GM12878 (cell line): Measurements from ENCODE around the gene ABHD2. TPM values are rescaled to one million over a fixed set of nuclear protein-coding genes. Genes with fewer than 3 reads are reported as not detected.
"Not testable (repeated sequence)": the region's sequence is repeated elsewhere in the genome, so short reads cannot be mapped to it uniquely, and the experiment has no call there.

Experiments
- ATAC-seq: fragments of 200-7000 bp; cut with Tn5 transposase; 3 replicates; pipeline ENCODE4 v1.9.1; 2020; ENCODE audit warnings: mild to moderate bottlenecking, moderate library complexity
- BruUV-seq: library from RNA; stranded (reverse); fragments of 400-500 nt; replicated peaks from 2 replicates; lab custom pipeline; 2021; lab: Mats Ljungman, UMichigan
- CTCF ChIA-PET: fragments of 300-600 bp; sonication (Branson Sonifier 250); formaldehyde crosslinking; extraction: SDS; loops from one replicate; lab custom pipeline; 2021; ENCODE audit warnings: inconsistent platforms; lab: Yijun Ruan, JAX
- POLR2A ChIA-PET: fragments of 350-600 bp; formaldehyde crosslinking; extraction: SDS; loops from one replicate; lab custom pipeline; 2021; ENCODE audit warnings: inconsistent platforms; lab: Charles Lee
- RAD21 ChIA-PET: fragments of 300-600 bp; sonication (Branson Sonifier 250); formaldehyde crosslinking; loops from one replicate; lab custom pipeline; 2023; ENCODE audit warnings: antibody characterized with exemption; ENCODE audit not compliant: unreplicated experiment; lab: Charles Lee
- SMC1A ChIA-PET: fragments of 300-600 bp; sonication (Branson Sonifier 250); formaldehyde crosslinking; loops from one replicate; lab custom pipeline; 2023; ENCODE audit not compliant: unreplicated experiment, uncharacterized antibody; lab: Charles Lee
- DNase-seq: peaks from one replicate; pipeline ENCODE4 v3.0.0-alpha.2; 2011; ENCODE audit warnings: low read depth, low spot score
- FAIRE-seq: peaks from 3 replicates; lab custom pipeline; 2011; peaks lifted over from hg19 to GRCh38; lab: Jason Lieb, UNC
- H2AFZ ChIP-seq: 2 replicates; pipeline ENCODE4 v1.6.0; 2011; ENCODE audit warnings: low read depth, low read length, control low read depth; ENCODE audit not compliant: control insufficient read depth
- H3K27ac ChIP-seq: 2 replicates; pipeline ENCODE4 v1.5.1; 2011; ENCODE audit warnings: control low read depth; ENCODE audit not compliant: control insufficient read depth, insufficient read depth
- H3K27me3 ChIP-seq, 2 experiments: replicated peaks in 1 of 2; 2 replicates each; pipeline versions ENCODE4 v1.6.0 to v1.6.1; 2011; ENCODE audit warnings: low read length in 1 of 2; ENCODE audit not compliant: control insufficient read depth in 2 of 2, insufficient read depth in 2 of 2
- H3K36me3 ChIP-seq, 2 experiments: 2 replicates each; pipeline ENCODE4 v1.5.1; 2011; ENCODE audit warnings: low read length in 1 of 2; ENCODE audit not compliant: control insufficient read depth in 2 of 2, insufficient read depth in 2 of 2
- H3K4me1 ChIP-seq: 2 replicates; pipeline ENCODE4 v1.6.1; 2011; ENCODE audit warnings: mild to moderate bottlenecking, low read length, moderate library complexity, mixed read lengths; ENCODE audit not compliant: control insufficient read depth, insufficient read depth
- H3K4me2 ChIP-seq: 2 replicates; pipeline ENCODE4 v1.6.0; 2011; ENCODE audit warnings: control low read depth; ENCODE audit not compliant: control insufficient read depth, insufficient read depth
- H3K4me3 ChIP-seq: fragments of 200-600 bp; sonication (generic); 2 replicates; pipeline ENCODE4 v1.5.1; 2016
- H3K79me2 ChIP-seq: 2 replicates; pipeline ENCODE4 v1.6.0; 2011; ENCODE audit warnings: low read length; ENCODE audit not compliant: control insufficient read depth, insufficient read depth
- H3K9ac ChIP-seq: 2 replicates; pipeline ENCODE4 v1.8.0; 2011; ENCODE audit warnings: low read length, control low read depth, mixed read lengths; ENCODE audit not compliant: control insufficient read depth, insufficient read depth
- H3K9me3 ChIP-seq: replicated peaks from 3 replicates; pipeline ENCODE4 v1.5.1; 2011; ENCODE audit warnings: mild to moderate bottlenecking, low read length; ENCODE audit not compliant: control insufficient read depth, insufficient read depth
- H4K20me1 ChIP-seq: 2 replicates; pipeline ENCODE4 v1.6.0; 2011; ENCODE audit not compliant: control insufficient read depth, insufficient read depth
- BACH1 ChIP-seq: fragments of 450-650 bp; IDR thresholded peaks from 2 replicates; pipeline ENCODE4 v1.6.1; 2017; ENCODE audit warnings: mild to moderate bottlenecking, borderline replicate concordance
- CHD1 ChIP-seq: IDR thresholded peaks from 2 replicates; pipeline ENCODE4 v1.6.1; 2012; ENCODE audit warnings: low read depth, low read length, improper control_type of control experiment
- CHD4 ChIP-seq: fragments of 200-600 bp; sonication (generic); IDR thresholded peaks from 2 replicates; pipeline ENCODE4 v1.6.1; 2016; ENCODE audit warnings: mild to moderate bottlenecking
- IKZF2 ChIP-seq, 2 experiments: fragments of 450-650 bp; IDR thresholded peaks; 2 replicates each; pipeline ENCODE4 v1.6.1; 2017; ENCODE audit warnings: mild to moderate bottlenecking in 2 of 2, moderate library complexity in 2 of 2
- LARP7 ChIP-seq: fragments of 450-650 bp; IDR thresholded peaks from 2 replicates; pipeline ENCODE4 v1.6.1; 2017; ENCODE audit warnings: mild to moderate bottlenecking
- POLR2AphosphoS2 ChIP-seq: IDR thresholded peaks from 2 replicates; pipeline ENCODE4 v1.6.1; 2011; ENCODE audit warnings: low read depth, mild to moderate bottlenecking, low read length, improper control_type of control experiment, moderate library complexity
- SMARCA5 ChIP-seq: fragments of 450-650 bp; IDR thresholded peaks from 2 replicates; pipeline ENCODE4 v1.6.1; 2017; ENCODE audit warnings: mild to moderate bottlenecking
- ZNF217 ChIP-seq: fragments of 450-650 bp; IDR thresholded peaks from 2 replicates; pipeline ENCODE4 v1.6.1; 2017; ENCODE audit warnings: antibody characterized with exemption, mild to moderate bottlenecking
- WGBS: methylation state at CpG from one replicate; pipeline ENCODE4 v1.1.6; 2016; ENCODE audit warnings: low lambda C conversion rate; ENCODE audit not compliant: insufficient replicate concordance, insufficient coverage; ENCODE audit errors: missing lambda C conversion rate; 5-methylcytosine and 5-hydroxymethylcytosine counted together
- in situ Hi-C: fragments of 300-500 bp; cut with MboI; formaldehyde crosslinking; loops from 9 replicates; pipeline ENCODE4 v1.14.3; 2018; ENCODE audit warnings: mixed read lengths
- intact Hi-C: fragments of 100-400 bp; cut with micrococcal nuclease; formaldehyde crosslinking; loops from one replicate; pipeline ENCODE4 v1.14.2; 2022; ENCODE audit not compliant: unreplicated experiment
- polyA plus RNA-seq, 11 experiments: library from polyadenylated mRNA; depleted of rRNA in 4 of 11; unstranded in 6 of 11; stranded (reverse) in 5 of 11; fragments of >200 nt; fragmentation: Nextera tagmentation in 4 of 11; fragmentation: Illumina TruSeq in 1 of 11; extraction: Ambion mirVana in 4 of 11; extraction: Trizol in 1 of 11; gene quantifications; 1 replicate in 1 of 11; 2 replicates in 10 of 11; pipeline versions ENCODE4 v1.2.1 to v1.2.3, GENCODE V29; 2011 to 2016; ENCODE audit warnings: inconsistent platforms in 2 of 11, missing spikeins in 2 of 11, low read depth in 1 of 11
- total RNA-seq, 4 experiments: library from RNA; depleted of rRNA in 3 of 4; stranded (reverse); fragments of >200 nt in 3 of 4; fragmentation: Illumina TruSeq in 1 of 4; extraction: Trizol in 1 of 4; gene quantifications; 2 replicates each; pipeline versions ENCODE4 v1.2.1 to v1.2.3, GENCODE V29; 2013 to 2021
- TF ChIP-seq, protein P1 (sequence below): fragments of 450-650 bp; IDR thresholded peaks from 2 replicates; pipeline ENCODE4 v1.6.1; 2017; ENCODE audit warnings: borderline replicate concordance

Gene ABHD2
- total and polyA plus RNA-seq, 10 of the 15 experiments (the other 5 are each of a cell fraction or from before 2014, with no cell fraction given) = 1.2 to 33.6 (median 20.4) TPM

- H3K9ac ChIP-seq, H4K20me1 ChIP-seq, H3K27ac ChIP-seq, FAIRE-seq, intact Hi-C loops, H3K4me3 ChIP-seq, H3K9me3 ChIP-seq, in situ Hi-C loops, ATAC-seq, H3K27me3 ChIP-seq, H2AFZ ChIP-seq, DNase-seq, H3K36me3 ChIP-seq, H3K4me2 ChIP-seq, BruUV-seq, H3K4me1 ChIP-seq: not testable (repeated sequence)
- ChIA-PET RAD21 (interaction anchor here (7.7 kb wide), 1 partner anchor 42 kb away, joined by 77 read pairs; no protein-coding TSS in a partner anchor), CTCF (interaction anchor here (0.7 to 9.5 kb wide), 7 partner anchors 13 to 91 kb away, joined by 3 to 147 read pairs (median 29); no protein-coding TSS in a partner anchor), SMC1A (interaction anchor here (0.7 to 9.8 kb wide), 5 partner anchors 14 to 92 kb away, joined by 3 to 123 read pairs (median 109); no protein-coding TSS in a partner anchor), POLR2A (interaction anchor here (7.2 kb wide), 1 partner anchor 14 kb away, joined by 122 read pairs; no protein-coding TSS in a partner anchor)
- WGBS = 91% methylated on average over 5 of the region's 5 CpGs
- H3K79me2 ChIP-seq = peaks cover 12% of the 10 kb centered on the region
Measured at GRCh38 chr15:89086390-89086789, 1.9 kb upstream of the ABHD2 start.

DNA sequence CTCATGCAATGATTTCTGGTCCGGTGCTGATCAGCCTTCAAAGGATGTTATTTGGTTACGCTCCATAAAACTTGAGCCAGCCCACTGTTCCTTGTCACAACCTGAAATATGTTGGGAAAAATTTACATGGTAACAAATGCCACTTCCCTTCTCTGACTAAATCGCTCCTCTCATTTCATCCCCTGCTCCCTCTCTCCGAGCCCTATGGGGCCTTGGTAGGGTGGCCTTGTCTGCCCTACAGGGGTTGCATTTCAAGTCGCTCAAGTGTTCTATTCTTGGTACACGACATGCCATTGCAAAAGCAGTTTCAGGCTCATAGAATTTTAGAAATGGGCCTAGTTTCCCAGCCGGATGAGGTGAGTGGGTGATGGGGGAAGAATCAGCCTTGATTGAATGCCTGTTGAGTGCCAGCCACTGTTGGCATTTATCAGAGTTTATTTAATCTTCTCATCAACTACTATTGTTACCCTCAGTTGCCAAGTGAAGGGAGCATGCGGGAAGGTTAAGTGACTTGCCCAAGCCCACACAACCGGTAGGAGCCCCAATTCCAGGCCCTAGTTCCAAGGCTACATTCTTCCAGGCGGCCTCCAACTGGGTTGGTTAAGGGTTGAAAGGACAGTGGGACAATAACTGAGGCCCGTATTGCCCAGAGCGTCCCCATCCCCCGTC lies 961 bp upstream of the ABHD2 start:
- in situ Hi-C loops = no loop called here
- RAD21 ChIA-PET = interaction anchor here (1.0 to 7.7 kb wide), 15 partner anchors 12 to 247 kb away, joined by 3 to 77 read pairs (median 5); partner anchors contain the start of gene POLG
- BruUV-seq = no TSS peak
- no peaks in the 10 kb centered on the region; the same call in 1 of the 2 replicates for H3K4me1 ChIP-seq
- peak overlapping the region; percentile 56 for H3K27ac ChIP-seq
- DNase-seq = no peak
- H3K27me3 ChIP-seq = no peaks in the 10 kb centered on the region
- no peaks in the 10 kb centered on the region for H3K9me3 ChIP-seq
- ATAC-seq = no peak
- intact Hi-C loops = no loop called here
- H3K79me2 ChIP-seq = peaks cover 21% of the 10 kb centered on the region
- CTCF ChIA-PET = interaction anchor here (0.7 to 9.5 kb wide), 12 partner anchors 9 to 190 kb away, joined by 3 to 147 read pairs (median 15); partner anchors contain the start of gene FANCI
- H3K4me2 ChIP-seq = peak overlapping the region; percentile 88
- WGBS = 72% methylated on average over 13 of the region's 13 CpGs
- TF ChIP-seq CHD1 (0 out of 2 replicates have a peak, but pooled peaks have one; percentile 26), ZNF217 (peak; percentile 39; the same call in 1 of the 2 replicates), SMARCA5 (0 out of 2 replicates have a peak, but pooled peaks have one; percentile 43), BACH1 (no peak), CHD4 (no peak), POLR2AphosphoS2 (no peak), IKZF2 (IDR thresholded peaks at IDR 0.05) (peak in 1 of 2 experiments; percentile 34; a peak in 2 of 4 replicates), LARP7 (0 out of 2 replicates have a peak, but pooled peaks have one; percentile 54)
- TF ChIP-seq, protein P1, sequence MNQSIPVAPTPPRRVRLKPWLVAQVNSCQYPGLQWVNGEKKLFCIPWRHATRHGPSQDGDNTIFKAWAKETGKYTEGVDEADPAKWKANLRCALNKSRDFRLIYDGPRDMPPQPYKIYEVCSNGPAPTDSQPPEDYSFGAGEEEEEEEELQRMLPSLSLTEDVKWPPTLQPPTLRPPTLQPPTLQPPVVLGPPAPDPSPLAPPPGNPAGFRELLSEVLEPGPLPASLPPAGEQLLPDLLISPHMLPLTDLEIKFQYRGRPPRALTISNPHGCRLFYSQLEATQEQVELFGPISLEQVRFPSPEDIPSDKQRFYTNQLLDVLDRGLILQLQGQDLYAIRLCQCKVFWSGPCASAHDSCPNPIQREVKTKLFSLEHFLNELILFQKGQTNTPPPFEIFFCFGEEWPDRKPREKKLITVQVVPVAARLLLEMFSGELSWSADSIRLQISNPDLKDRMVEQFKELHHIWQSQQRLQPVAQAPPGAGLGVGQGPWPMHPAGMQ = no peak
- TF ChIP-seq, all 136 proteins: peak for 5
- Histone ChIP-seq H3K4me3 (peak overlapping the region; percentile 37; the same call in 1 of the 2 replicates), H2AFZ (peak overlapping the region; percentile 88), H3K36me3 (no peaks in the 10 kb centered on the region), H4K20me1 (no peaks in the 10 kb centered on the region), H3K9ac (peak overlapping the region; percentile 50)
- no peak for FAIRE-seq
- ChIA-PET SMC1A (interaction anchor here (1.0 to 9.8 kb wide), 13 partner anchors 13 to 182 kb away, joined by 3 to 123 read pairs (median 4); no protein-coding TSS in a partner anchor), POLR2A (interaction anchor here (1.0 to 7.2 kb wide), 10 partner anchors 10 to 488 kb away, joined by 4 to 122 read pairs (median 6); partner anchors contain the start of gene TICRR)
